AG09309 (cell line): Measurements from ENCODE around the gene CRADD.
"Not testable (repeated sequence)": the region's sequence is repeated elsewhere in the genome, so short reads cannot be mapped to it uniquely, and the experiment has no call there.

Source experiments
- DNase-seq: peaks from one replicate; pipeline ENCODE4 v3.0.0-alpha.2; 2010; ENCODE audit warnings: low read depth
- H3K4me3 ChIP-seq: 2 replicates; pipeline ENCODE4 v1.5.1; 2011; ENCODE audit warnings: mild to moderate bottlenecking, low read depth, low read length, moderate library complexity; ENCODE audit not compliant: control insufficient read depth
- CTCF ChIP-seq: IDR thresholded peaks from 2 replicates; pipeline ENCODE4 v1.5.1; 2011; ENCODE audit warnings: mild to moderate bottlenecking, low read depth, low read length, inconsistent platforms; ENCODE audit not compliant: insufficient read depth, control insufficient read depth; ENCODE audit errors: missing control alignments

CRADD gene

GRCh38 chr12:93796729-93797128 is 119.6 kb downstream of the CRADD start:
- DNase-seq = no peak
- H3K4me3 ChIP-seq = no peak overlapping the region
- TF ChIP-seq CTCF = no peak

- no peak for DNase-seq
- TF ChIP-seq CTCF = no peak
- H3K4me3 ChIP-seq = no peak overlapping the region
Measured at GRCh38 chr12:93798279-93799151, 121.3 kb downstream of the CRADD start.

DNA sequence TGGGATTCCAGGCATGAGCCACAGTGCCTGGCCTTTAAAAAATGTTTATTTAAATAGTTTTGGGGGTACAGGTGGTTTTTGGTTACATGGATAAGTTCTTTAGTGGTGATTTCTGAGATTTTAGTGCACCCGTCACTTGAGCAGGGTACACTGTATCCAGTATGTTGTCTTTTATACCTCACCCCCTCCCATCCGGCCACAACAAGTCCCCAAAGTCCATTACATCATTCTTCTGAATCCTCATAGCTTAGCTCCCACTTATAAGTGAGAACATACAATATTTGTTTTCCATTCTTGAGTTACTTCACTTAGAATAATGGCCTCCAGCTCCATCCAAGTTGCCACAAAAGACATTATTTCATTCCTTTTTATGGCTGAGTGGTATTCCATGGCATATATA is 124.5 kb downstream of the CRADD start:
- H3K4me3 ChIP-seq, DNase-seq: not testable (repeated sequence)

- TF ChIP-seq CTCF = no peak
- DNase-seq = no peak
- H3K4me3 ChIP-seq = no peak overlapping the region
Measured at GRCh38 chr12:93802293-93802692, 125.1 kb downstream of the CRADD start.

GRCh38 chr12:93802698-93803423 is 125.7 kb downstream of the CRADD start:
- TF ChIP-seq CTCF = peak; percentile 55
- H3K4me3 ChIP-seq = no peak overlapping the region
- no peak for DNase-seq

GRCh38 chr12:93803424-93803807 is 126.2 kb downstream of the CRADD start:
- no peak for TF ChIP-seq CTCF
- H3K4me3 ChIP-seq = no peak overlapping the region
- no peak for DNase-seq

GRCh38 chr12:93804392-93805179 is 127.4 kb downstream of the CRADD start:
- no peak for DNase-seq
- no peak overlapping the region for H3K4me3 ChIP-seq
- TF ChIP-seq CTCF = no peak
